HG02798 (cell line): ENCODE results near the gene SYCE1L.
"Not testable (repeated sequence)": the region's sequence is repeated elsewhere in the genome, so short reads cannot be mapped to it uniquely, and the experiment has no call there.

Source experiments
- ATAC-seq: cut with Tn5 transposase; IDR thresholded peaks from one replicate; pipeline ENCODE4 v1.9.1; 2021; ENCODE audit warnings: mild to moderate bottlenecking; ENCODE audit not compliant: unreplicated experiment, poor library complexity

SYCE1L gene

DNA sequence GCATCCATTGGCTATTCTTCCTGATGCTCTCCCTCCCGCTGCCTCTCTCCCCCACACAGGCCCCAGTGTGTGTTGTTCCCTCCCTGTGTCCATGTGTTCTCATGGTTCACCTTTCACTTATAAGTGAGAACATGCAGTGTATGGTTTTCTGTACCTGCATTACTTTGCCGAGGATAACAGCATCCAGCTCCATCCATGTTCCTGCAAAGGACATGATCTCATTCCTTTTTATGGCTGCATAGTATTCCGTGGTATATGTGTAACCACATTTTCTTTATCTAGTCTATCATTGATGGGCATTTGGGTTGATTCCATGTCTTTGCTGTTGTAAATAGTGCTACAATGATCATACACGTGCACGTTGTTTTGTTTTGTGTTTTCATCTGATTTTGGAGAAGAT, 43.3 kb downstream of the SYCE1L start:
- ATAC-seq: not testable (repeated sequence)

DNA sequence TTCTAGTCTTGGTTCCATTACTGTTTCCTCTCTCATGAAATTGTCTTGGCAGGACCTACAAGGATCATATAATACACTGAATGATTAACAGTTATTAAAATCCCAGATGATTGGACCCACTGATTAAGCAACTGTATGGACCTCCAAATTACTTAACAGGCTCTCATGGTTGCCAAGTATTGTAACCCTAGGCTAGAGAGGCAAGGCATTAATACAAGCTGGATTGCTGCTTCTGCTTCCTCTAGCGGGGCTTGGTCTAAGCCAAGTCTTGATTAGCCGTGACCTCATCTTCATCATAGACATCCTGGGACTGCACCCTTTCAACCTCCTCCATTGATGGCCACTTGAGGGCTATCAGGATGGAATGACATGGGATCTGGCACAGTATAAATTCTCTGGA, 46.9 kb downstream of the SYCE1L start:
- no peak for ATAC-seq

DNA sequence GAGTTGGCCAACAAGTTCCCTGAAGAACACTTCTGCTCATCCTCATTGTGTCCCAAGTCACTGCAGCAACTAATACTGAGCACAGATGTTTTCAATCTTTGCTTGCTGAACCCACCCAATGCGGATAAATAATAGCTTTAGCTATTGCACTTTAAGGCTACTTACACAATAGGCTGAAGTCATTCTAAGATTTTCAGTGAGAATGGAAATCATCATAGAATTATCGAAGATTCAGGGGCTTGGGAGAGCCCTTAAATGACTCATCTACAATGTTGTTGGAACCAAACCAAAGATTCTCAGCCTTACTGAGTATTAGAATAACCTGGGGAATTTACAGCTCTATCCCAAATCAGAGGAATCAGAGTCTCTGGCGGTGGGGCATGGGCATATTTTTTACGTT, 51.2 kb downstream of the SYCE1L start:
- ATAC-seq: no peak
